Stimulated activated CD4-positive, alpha-beta T cell treated with anti-CD3 and anti-CD28 coated beads, Interleukin-2, amount 100 ng/mL, for 48 hours (primary cell): ENCODE data around the gene RIPK1.
"Not testable (repeated sequence)": the region's sequence is repeated elsewhere in the genome, so short reads cannot be mapped to it uniquely, and the experiment has no call there.

Source experiments
- DNase-seq, 2 donors: peaks; one replicate each; pipeline ENCODE4 v3.0.0-alpha.2; 2020

RIPK1 gene

GRCh38 chr6:3046295-3046694 lies 22.0 kb upstream of the RIPK1 start:
- no peak for DNase-seq

DNA sequence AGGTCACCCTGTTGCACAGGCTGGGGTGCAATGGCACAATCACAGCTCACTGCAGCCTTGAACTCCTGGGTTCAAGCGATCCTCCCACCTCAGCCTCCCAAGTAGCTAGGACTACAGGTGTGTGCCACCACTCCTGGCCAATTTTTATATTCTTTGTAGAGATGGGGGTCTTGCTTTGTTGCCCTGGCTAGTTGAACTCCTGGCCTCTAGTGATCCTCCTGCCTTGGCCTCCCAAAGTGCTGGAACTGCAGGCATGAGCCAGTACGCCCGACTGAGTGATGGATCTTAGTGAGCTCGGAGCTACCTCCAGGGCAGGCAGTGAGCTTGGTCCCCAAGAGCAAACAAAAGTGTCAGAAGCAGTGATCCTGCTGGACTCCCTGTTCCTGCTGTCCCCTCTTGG lies 20.3 kb upstream of the RIPK1 start:
- DNase-seq = not testable (repeated sequence)

GRCh38 chr6:3052481-3053230 lies 15.6 kb upstream of the RIPK1 start:
- DNase-seq = no peak

DNA sequence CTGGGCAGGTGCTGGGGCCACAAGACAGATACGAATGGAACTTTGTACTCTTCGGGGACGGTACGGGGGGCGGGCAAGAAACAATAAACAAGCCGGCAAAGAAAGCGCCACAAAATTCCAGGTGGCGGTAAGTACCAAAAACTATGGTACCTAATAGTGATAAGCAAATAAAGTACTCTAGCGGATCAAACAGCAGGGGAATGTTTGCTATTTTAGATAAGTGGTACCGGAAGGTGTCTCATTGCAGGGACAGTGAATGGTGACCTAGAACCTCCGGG lies 15.1 kb upstream of the RIPK1 start:
- DNase-seq = no peak

- not testable (repeated sequence) for DNase-seq
Observed at GRCh38 chr6:3054229-3055157, 13.8 kb upstream of the RIPK1 start.

DNA sequence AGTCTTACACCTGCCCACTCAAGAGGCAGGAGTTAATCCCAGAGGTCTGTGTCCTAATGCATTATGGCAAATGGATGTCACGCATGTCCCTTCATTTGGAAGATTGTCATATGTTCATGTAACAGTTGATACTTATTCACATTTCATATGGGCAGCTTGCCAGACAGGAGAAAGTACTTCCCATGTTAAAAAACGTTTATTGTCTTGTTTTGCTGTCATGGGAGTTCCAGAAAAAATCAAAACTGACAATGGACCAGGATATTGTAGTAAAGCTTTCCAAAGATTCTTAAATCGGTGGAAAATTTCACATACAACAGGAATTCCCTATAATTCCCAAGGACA lies 13.2 kb upstream of the RIPK1 start:
- not testable (repeated sequence) for DNase-seq

- no peak for DNase-seq
Observed at GRCh38 chr6:3057063-3057770, 11.1 kb upstream of the RIPK1 start.

DNA sequence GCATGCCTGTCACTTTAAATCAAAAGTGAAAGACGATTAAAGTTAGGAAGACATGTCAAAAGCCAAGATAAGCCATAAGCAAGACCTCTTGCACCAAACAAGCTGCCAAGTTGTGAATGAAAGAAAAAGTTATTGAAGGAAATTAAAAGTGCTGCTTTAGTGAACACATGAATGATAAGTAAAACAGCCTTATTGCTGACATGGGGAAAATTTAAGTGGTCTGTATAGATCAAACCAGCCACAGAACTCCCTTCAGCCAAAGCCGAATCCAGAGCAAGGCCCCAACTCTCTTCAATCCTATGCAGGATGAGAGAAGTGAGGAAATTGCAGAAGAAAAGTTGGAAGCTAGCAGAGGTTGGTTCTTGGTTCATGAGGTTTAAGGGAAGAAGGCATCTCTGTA lies 9.3 kb upstream of the RIPK1 start:
- no peak for DNase-seq

GRCh38 chr6:3060092-3060491 lies 8.2 kb upstream of the RIPK1 start:
- DNase-seq = not testable (repeated sequence)

DNA sequence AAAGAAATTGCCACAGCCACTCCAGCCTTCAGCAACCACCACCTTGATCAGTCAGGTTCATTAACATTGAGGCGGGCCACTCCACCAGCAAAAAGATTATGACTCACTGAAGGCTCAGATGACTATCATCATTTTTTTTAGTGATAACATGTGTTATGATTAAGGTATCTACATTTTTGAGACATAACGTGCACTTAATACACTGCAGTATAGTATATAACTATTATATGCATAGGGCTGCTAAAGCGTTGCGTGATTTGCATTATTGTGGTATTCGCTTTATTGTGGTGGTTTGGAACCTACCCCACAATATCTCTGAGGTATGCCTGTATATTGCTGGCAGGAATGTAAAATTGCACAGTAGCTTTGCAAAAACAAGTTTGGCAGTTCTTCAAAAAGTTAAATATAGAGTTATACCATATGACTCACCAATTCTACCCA lies 6.8 kb upstream of the RIPK1 start:
- no peak for DNase-seq

GRCh38 chr6:3063340-3063732 lies 5.0 kb upstream of the RIPK1 start:
- not testable (repeated sequence) for DNase-seq

DNA sequence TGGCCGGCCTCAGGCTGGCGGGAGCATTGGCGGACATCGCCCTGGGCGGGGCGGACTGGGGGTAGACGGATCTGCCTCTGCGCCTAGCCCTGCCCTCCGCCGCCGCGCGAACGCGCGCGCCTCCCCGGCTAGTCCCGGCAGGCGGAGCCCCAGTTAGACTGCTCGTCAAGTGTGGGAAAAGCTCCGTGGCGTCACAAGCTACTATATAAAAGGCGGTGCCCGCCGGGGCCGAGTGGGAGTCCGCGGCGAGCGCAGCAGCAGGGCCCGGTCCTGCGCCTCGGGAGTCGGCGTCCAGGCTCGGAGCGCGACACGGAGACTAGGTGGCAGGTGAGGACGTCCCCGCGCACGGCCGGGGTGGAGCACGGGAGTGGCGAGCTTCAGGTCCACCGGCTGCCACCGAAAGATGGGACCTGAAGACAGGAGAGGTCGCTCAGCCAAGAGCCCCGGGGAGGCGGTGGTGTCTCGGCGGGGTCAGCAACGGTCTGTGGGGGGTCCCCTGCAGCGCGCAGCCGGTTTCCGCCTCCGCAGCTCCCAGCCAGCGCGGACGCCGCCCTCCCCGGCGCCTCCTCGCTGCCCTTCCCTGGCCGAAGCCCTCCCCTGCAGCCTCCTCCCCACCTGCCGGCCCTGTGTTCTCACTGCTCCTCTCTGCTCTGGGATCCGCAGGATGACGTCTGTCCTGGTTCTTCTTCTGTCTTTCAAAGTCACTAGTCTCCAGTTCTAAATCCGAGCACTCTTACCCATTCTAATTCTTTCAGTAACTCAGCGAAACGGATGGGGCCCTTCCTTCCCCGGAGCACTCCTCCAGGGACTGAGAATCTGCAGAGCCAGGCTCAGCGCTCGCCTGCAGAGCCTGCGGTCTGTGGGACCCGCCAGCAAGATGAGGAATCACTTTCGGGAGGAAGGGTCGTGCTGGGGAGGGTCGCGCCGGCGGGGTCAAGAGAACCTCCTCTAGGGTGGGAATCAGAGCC lies 4.3 kb upstream of the RIPK1 start:
- DNase-seq = peak; percentile 86 to 91

DNA sequence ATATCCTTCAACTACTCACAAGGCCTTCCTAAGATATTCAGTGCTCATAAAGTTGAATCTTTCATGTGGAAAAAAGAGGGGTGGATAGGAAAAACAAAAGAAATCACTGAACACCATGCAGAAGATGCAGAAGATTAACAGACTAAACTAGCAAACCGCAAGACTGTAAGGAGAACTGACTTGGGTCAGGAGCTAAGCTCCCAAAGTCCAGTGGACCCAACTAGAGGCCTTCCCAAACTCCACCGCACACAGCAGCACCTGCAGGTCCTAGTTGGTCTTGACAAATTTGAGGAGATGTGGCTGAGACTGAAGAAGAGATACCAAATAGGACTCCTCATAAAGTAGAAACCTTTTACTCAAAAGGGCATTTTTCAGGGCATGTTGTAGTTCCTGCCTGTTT lies 3.3 kb downstream of the RIPK1 start:
- no peak for DNase-seq

DNA sequence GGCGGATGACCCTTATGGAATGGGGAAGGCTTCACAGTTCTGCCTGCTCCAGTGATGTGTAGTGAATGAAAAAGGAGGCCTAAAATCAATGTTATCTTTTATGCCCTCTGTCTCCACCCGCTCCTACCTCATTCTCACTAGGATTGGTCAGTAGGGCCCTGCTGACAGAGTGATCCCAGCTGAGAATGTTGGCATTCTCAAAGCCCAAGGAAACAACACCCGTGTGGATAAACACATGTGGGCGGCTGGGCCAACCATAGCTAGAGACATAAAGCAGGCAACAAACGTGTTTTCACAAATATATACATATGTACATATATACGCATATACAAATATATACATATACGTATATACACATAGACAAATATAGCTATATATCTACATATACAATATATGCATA lies 4.5 kb downstream of the RIPK1 start:
- no peak for DNase-seq

DNA sequence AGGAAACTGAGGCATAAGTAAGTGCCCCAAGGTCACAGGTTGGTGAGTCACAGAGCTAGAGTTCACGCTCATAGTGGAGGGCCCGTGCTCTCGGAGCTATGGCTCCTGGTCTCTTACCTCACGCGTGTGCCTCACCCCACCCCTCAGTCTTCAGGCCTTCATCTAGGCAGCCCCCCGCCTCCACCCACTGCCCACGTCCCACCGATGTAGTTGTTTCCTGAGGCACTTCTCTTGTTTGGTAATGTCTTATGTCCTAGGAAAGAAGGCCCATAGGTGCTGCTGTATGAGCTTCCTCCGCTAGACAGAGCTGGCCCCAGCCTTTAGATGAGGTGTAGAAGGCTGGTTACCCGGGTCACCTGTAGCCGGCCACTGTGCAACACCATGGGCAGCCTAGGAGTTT lies 5.1 kb downstream of the RIPK1 start:
- no peak for DNase-seq

DNA sequence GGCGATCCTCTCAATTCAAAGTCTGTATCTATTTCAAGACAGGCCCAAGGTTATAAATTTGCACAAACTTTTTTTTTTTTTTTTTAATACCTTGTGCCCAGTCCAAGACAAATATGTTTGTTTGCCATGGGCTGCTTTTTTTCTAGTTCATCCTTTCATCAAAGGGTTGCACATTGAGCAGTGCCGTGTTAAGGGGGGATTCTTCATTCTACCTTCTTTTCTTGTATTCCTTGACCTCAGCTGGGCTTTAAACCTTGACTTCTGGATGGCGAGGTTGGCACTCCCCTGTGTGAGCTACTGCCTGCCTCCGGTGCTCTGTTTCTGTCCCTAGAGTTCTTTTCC lies 7.4 kb downstream of the RIPK1 start:
- no peak for DNase-seq

- no peak for DNase-seq
Observed at GRCh38 chr6:3076320-3076719, 8.0 kb downstream of the RIPK1 start.

- no peak for DNase-seq
Observed at GRCh38 chr6:3077430-3077829, 9.1 kb downstream of the RIPK1 start.

DNA sequence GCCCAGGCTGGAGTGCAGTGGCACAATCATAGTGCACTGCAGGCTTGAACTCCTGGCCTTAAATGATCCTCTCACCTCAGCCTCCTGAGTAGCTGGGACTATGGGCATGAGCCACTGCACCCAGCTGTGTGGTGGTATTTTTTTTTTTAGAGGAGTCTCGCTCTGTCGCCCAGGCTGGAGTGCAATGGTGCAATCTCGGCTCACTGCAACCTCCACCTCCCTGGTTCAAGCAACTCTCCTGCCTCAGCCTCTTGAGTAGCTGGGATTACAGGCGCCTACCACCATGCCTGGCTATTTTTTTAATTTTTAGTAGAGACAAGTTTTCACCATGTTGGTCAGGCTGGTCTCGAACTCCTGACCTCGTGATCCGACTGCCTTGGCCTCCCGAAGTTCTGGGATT lies 10.7 kb downstream of the RIPK1 start:
- DNase-seq = not testable (repeated sequence)

DNA sequence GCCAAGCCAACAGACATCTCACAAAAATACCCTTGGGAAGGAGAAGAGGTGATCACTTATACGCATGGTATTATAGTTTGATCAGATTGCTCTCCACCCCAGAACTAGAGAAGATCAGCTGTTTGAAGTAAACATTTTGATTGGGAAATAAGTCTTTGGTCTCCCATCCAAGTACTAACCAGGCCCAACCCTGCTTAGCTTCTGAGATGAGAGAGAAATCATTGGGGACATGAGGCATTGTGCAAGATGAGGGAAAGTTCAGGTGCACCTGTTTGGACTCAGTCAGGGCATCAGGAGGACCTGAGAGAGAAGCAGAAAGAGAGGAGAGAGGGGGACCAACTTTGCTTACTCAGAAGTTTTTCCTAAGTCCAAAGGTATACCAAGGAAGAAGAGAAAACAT lies 11.4 kb downstream of the RIPK1 start:
- no peak for DNase-seq

GRCh38 chr6:3081960-3082359 lies 13.7 kb downstream of the RIPK1 start:
- no peak for DNase-seq

GRCh38 chr6:3085074-3085473 lies 16.8 kb downstream of the RIPK1 start:
- no peak for DNase-seq
